BJ (cell line): ENCODE data around the gene TOX2. TPM values are rescaled to one million over a fixed set of nuclear protein-coding genes. Genes with fewer than 3 reads are reported as not detected.

Source experiments
- CTCF ChIA-PET: fragments of 350-600 bp; formaldehyde crosslinking; extraction: SDS; loops from one replicate; lab custom pipeline; 2021; ENCODE audit warnings: antibody characterized with exemption, inconsistent platforms; lab: Yijun Ruan, JAX
- POLR2A ChIA-PET: fragments of 300-600 bp; sonication (Branson Sonifier 250); formaldehyde crosslinking; extraction: SDS; loops from one replicate; lab custom pipeline; 2021; ENCODE audit warnings: antibody characterized with exemption; lab: Charles Lee
- DNase-seq: peaks from one replicate; pipeline ENCODE4 v3.0.0-alpha.2; 2011; ENCODE audit warnings: low read depth
- H3K27me3 ChIP-seq: 2 replicates; pipeline ENCODE4 v1.6.0; 2011; ENCODE audit warnings: low read length; ENCODE audit not compliant: control insufficient read depth, insufficient read depth
- H3K36me3 ChIP-seq: 2 replicates; pipeline ENCODE4 v1.5.1; 2011; ENCODE audit warnings: low read length; ENCODE audit not compliant: control insufficient read depth, insufficient read depth
- H3K4me3 ChIP-seq: 2 replicates; pipeline ENCODE4 v1.5.1; 2011; ENCODE audit warnings: low read depth, mild to moderate bottlenecking, control low read depth, low read length
- polyA plus RNA-seq: library from polyadenylated mRNA; depleted of rRNA; stranded (reverse); fragments of >200 nt; gene quantifications from 2 replicates; pipeline ENCODE4 v1.2.3, GENCODE V29; 2011
- TF ChIP-seq, protein P1 (sequence below): IDR thresholded peaks from 2 replicates; pipeline ENCODE4 v1.5.1; 2011; ENCODE audit warnings: low read depth, mild to moderate bottlenecking, control low read depth, inconsistent platforms, low read length, moderate library complexity; ENCODE audit not compliant: insufficient read depth

The TOX2 gene
- polyA plus RNA-seq, 1 experiment: 7.6 TPM

GRCh38 chr20:44003609-44004008 is 89.0 kb downstream of the TOX2 start:
- TF ChIP-seq, protein P1, sequence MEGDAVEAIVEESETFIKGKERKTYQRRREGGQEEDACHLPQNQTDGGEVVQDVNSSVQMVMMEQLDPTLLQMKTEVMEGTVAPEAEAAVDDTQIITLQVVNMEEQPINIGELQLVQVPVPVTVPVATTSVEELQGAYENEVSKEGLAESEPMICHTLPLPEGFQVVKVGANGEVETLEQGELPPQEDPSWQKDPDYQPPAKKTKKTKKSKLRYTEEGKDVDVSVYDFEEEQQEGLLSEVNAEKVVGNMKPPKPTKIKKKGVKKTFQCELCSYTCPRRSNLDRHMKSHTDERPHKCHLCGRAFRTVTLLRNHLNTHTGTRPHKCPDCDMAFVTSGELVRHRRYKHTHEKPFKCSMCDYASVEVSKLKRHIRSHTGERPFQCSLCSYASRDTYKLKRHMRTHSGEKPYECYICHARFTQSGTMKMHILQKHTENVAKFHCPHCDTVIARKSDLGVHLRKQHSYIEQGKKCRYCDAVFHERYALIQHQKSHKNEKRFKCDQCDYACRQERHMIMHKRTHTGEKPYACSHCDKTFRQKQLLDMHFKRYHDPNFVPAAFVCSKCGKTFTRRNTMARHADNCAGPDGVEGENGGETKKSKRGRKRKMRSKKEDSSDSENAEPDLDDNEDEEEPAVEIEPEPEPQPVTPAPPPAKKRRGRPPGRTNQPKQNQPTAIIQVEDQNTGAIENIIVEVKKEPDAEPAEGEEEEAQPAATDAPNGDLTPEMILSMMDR: no peak
- Histone ChIP-seq H3K27me3 (no peaks in the 10 kb centered on the region), H3K4me3 (no peak overlapping the region), H3K36me3 (peaks cover 2% of the 10 kb centered on the region; the same call in 1 of the 2 replicates)
- ChIA-PET POLR2A (no interaction called here), CTCF (no interaction called here)
- DNase-seq: no peak

DNA sequence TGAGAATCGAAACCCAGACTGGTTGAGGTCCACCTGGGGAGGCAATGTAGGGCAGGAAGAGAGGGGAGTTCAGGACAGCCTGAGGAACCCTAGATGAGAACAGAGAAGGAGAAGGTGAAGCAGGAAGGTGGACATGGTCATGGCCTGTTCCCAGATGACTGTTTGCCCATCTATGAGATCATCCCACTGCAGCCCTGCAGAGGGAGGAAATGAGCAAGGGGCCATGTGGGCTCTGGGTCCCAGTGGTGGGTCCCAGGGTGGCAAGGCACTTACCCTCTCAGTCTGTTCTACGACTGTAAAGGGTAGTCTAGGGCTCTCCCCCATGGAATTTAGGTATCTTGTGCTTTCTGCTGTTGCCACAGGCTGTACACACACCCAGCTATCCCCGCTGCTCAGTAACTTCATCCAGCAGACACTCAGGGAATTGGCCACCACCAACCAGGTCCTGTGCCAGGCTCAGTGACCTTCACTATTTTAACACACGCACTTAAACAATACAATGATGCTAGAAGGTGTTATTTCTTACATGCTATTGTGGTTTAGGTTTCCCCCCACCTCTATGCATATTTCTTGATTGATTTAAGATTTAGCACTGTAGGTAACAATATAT is 89.8 kb downstream of the TOX2 start:
- TF ChIP-seq, protein P1: no peak
- ChIA-PET POLR2A (no interaction called here), CTCF (interaction anchor here (0.6 kb wide), 1 partner anchor 10 kb away, joined by 3 read pairs; no protein-coding TSS in a partner anchor)
- Histone ChIP-seq H3K36me3 (peaks cover 2% of the 10 kb centered on the region; the same call in 1 of the 2 replicates), H3K4me3 (no peak overlapping the region), H3K27me3 (no peaks in the 10 kb centered on the region)
- DNase-seq: no peak

DNA sequence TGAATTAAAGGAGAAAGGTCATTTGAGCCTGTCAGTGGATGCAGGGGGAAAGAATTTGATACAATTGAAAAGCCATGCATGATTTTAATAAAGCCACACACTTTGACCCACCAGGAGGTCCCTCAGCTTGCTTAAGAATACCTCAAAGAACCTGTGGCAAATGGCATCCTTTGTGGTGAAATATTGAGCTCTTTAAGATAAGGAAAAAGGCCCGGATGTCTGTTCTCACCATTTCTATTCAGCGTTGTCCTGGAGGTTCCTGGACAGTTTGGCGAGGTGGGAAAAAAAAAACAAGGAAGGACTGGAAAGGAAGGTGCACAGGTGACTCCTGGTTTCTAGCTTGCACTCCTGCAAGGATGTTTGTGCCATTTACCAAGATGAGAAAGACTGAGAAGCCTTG is 91.0 kb downstream of the TOX2 start:
- Histone ChIP-seq H3K36me3 (peaks cover 2% of the 10 kb centered on the region; the same call in 1 of the 2 replicates), H3K4me3 (no peak overlapping the region), H3K27me3 (no peaks in the 10 kb centered on the region)
- TF ChIP-seq, protein P1: no peak
- DNase-seq: no peak
- ChIA-PET CTCF (no interaction called here), POLR2A (no interaction called here)

DNA sequence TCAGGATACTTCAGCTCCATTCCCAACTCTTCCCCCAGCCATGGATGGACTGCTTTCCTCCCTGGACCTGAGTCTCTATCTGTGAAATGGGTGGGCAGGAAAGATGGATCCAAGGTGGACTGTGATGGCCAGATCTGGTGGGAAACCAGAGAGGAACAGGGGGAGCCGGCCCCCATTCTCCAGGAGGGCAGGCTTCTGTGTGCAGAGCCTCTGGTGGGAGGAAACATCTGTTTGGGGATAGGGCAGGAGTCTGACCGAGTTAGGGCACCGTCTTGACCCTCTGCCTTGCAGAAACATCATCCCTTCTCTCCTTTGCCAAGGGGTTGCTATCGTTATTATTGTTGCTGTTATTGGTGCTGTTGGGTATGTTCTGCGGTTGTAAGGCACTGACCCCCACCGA is 91.5 kb downstream of the TOX2 start:
- H3K27me3 ChIP-seq: no peaks in the 10 kb centered on the region
- no peak for DNase-seq
- POLR2A ChIA-PET: no interaction called here
- no peak overlapping the region for H3K4me3 ChIP-seq
- TF ChIP-seq, protein P1: no peak
- CTCF ChIA-PET: no interaction called here
- peaks cover 2% of the 10 kb centered on the region; the same call in 1 of the 2 replicates for H3K36me3 ChIP-seq

GRCh38 chr20:44006578-44006977 is 91.9 kb downstream of the TOX2 start:
- ChIA-PET CTCF (no interaction called here), POLR2A (interaction anchor here (0.6 kb wide), 1 partner anchor 67 kb away, joined by 6 read pairs; no protein-coding TSS in a partner anchor)
- DNase-seq: no peak
- Histone ChIP-seq H3K4me3 (no peak overlapping the region), H3K27me3 (no peaks in the 10 kb centered on the region), H3K36me3 (peaks cover 2% of the 10 kb centered on the region; the same call in 1 of the 2 replicates)
- TF ChIP-seq, protein P1: no peak
